HCT116 (cell line): ENCODE results near the gene CACNB2. TPM values are rescaled to one million over a fixed set of nuclear protein-coding genes. Genes with fewer than 3 reads are reported as not detected.
"Not testable (repeated sequence)": the region's sequence is repeated elsewhere in the genome, so short reads cannot be mapped to it uniquely, and the experiment has no call there.

Experiments used
- ATAC-seq: fragments of 200-7000 bp; cut with Tn5 transposase; 2 replicates; pipeline ENCODE4 v1.9.1; 2020; ENCODE audit warnings: mild to moderate bottlenecking, moderate library complexity
- BruUV-seq: library from RNA; stranded (reverse); fragments of 400-500 nt; replicated peaks from 2 replicates; lab custom pipeline; 2021; lab: Mats Ljungman, UMichigan
- CTCF ChIA-PET: fragments of 300-600 bp; sonication (Branson Sonifier 250); formaldehyde crosslinking; loops from one replicate; lab custom pipeline; 2021; ENCODE audit warnings: antibody characterized with exemption; lab: Charles Lee
- POLR2A ChIA-PET: fragments of 300-600, 350-600 bp; sonication (Branson Sonifier 250); formaldehyde crosslinking; loops from one replicate; lab custom pipeline; 2021; ENCODE audit warnings: antibody characterized with exemption; lab: Charles Lee
- RAD21 ChIA-PET, 2 experiments: fragments of 300-600 bp; sonication (Branson Sonifier 250); formaldehyde crosslinking; loops; one replicate each; lab custom pipeline; 2023; ENCODE audit warnings: low total read pairs in 2 of 2; ENCODE audit not compliant: uncharacterized antibody in 2 of 2, unreplicated experiment in 2 of 2, low non-redundant PET in 1 of 2; lab: Charles Lee
- DNase-seq: peaks from one replicate; pipeline ENCODE4 v3.0.0-alpha.2; 2010; ENCODE audit warnings: low read depth, low spot score
- H2AFZ ChIP-seq: fragments of 200-600 bp; shearing (Covaris generic), sonication (generic); 2 replicates; pipeline ENCODE4 v1.6.1; 2017; ENCODE audit warnings: low read depth, mixed run types, mixed read lengths, antibody characterized with exemption, low read length; ENCODE audit not compliant: poor library complexity, severe bottlenecking
- H3K27ac ChIP-seq: 2 replicates; pipeline ENCODE4 v1.5.1; 2012; ENCODE audit warnings: low read depth, low read length
- H3K27me3 ChIP-seq: fragments of 200-600 bp; sonication (generic); 2 replicates; pipeline ENCODE4 v1.6.1; 2016; ENCODE audit warnings: mixed run types, low read length, mixed read lengths; ENCODE audit not compliant: insufficient read depth
- H3K36me3 ChIP-seq, 2 experiments: fragments of 200-500 bp in 1 of 2; fragments of 200-600 bp in 1 of 2; sonication (Bioruptor generic) in 1 of 2; sonication (generic) in 1 of 2; 2 replicates each; pipeline versions ENCODE4 v1.5.1 to v1.6.1; 2014 to 2016; ENCODE audit warnings: low read length in 2 of 2, inconsistent platforms in 1 of 2, mixed read lengths in 1 of 2, mixed run types in 1 of 2; ENCODE audit not compliant: insufficient read depth in 2 of 2, control insufficient read depth in 1 of 2
- H3K4me1 ChIP-seq, 2 experiments: fragments of 200-600 bp in 1 of 2; sonication (generic) in 1 of 2; 2 replicates each; pipeline versions ENCODE4 v1.5.1 to v1.6.1; 2012 to 2017; ENCODE audit warnings: low read length in 2 of 2, inconsistent platforms in 1 of 2, mild to moderate bottlenecking in 1 of 2, mixed read lengths in 1 of 2, mixed run types in 1 of 2, moderate library complexity in 1 of 2; ENCODE audit not compliant: insufficient read depth in 2 of 2, control insufficient read depth in 1 of 2
- H3K4me2 ChIP-seq: fragments of 200-600 bp; sonication (generic); 2 replicates; pipeline ENCODE4 v1.6.1; 2017; ENCODE audit warnings: mixed run types, low read length, mixed read lengths
- H3K4me3 ChIP-seq, 2 experiments: fragments of 200-600 bp in 1 of 2; sonication (generic) in 1 of 2; replicated peaks in 1 of 2; 2 replicates each; pipeline ENCODE4 v1.5.1; 2011 to 2016; ENCODE audit warnings: low read length in 2 of 2, control low read depth in 1 of 2, low read depth in 1 of 2, mild to moderate bottlenecking in 1 of 2, mixed read lengths in 1 of 2, mixed run types in 1 of 2
- H3K79me2 ChIP-seq: fragments of 200-600 bp; sonication (generic); 2 replicates; pipeline ENCODE4 v1.6.1; 2017; ENCODE audit warnings: mild to moderate bottlenecking, mixed run types, low read length, moderate library complexity, mixed read lengths; ENCODE audit not compliant: insufficient read depth
- H3K9ac ChIP-seq: fragments of 200-600 bp; sonication (generic); 2 replicates; pipeline ENCODE4 v1.6.1; 2016; ENCODE audit warnings: low read length, mixed read lengths
- H3K9me2 ChIP-seq: fragments of 200-600 bp; sonication (generic), shearing (Covaris generic); 2 replicates; pipeline ENCODE4 v1.6.1; 2017; ENCODE audit warnings: mixed run types, mild to moderate bottlenecking, moderate library complexity; ENCODE audit not compliant: insufficient read depth
- H3K9me3 ChIP-seq, 2 experiments: fragments of 200-500 bp in 1 of 2; fragments of 200-600 bp in 1 of 2; sonication (Bioruptor generic) in 1 of 2; sonication (generic) in 1 of 2; 2 replicates each; pipeline ENCODE4 v1.6.1; 2014 to 2017; ENCODE audit warnings: low read length in 2 of 2, mixed read lengths in 2 of 2, inconsistent platforms in 1 of 2, low read depth in 1 of 2, mild to moderate bottlenecking in 1 of 2, mixed run types in 1 of 2, moderate library complexity in 1 of 2; ENCODE audit not compliant: control insufficient read depth in 1 of 2, insufficient read depth in 1 of 2
- H4K20me1 ChIP-seq: fragments of 200-600 bp; sonication (generic), shearing (Covaris generic); 2 replicates; pipeline ENCODE4 v1.6.1; 2017; ENCODE audit warnings: mixed run types, mild to moderate bottlenecking, moderate library complexity; ENCODE audit not compliant: insufficient read depth
- CBX3 ChIP-seq: IDR thresholded peaks from 2 replicates; pipeline ENCODE4 v1.6.1; 2012; ENCODE audit warnings: low read depth
- CEBPB ChIP-seq: IDR thresholded peaks from 2 replicates; pipeline ENCODE4 v1.6.1; 2012; ENCODE audit warnings: low read depth
- CTCF ChIP-seq, 3 experiments: fragments of 200-600 bp in 1 of 3; sonication (generic) in 1 of 3; IDR thresholded peaks in 2 of 3; conservative IDR thresholded peaks in 1 of 3; 2 replicates each; pipeline ENCODE4 v1.5.1; 2012 to 2017; ENCODE audit warnings: low read depth in 2 of 3, low read length in 2 of 3, antibody characterized with exemption in 1 of 3, borderline replicate concordance in 1 of 3, control low read depth in 1 of 3, mild to moderate bottlenecking in 1 of 3, mixed read lengths in 1 of 3, mixed run types in 1 of 3, moderate library complexity in 1 of 3; ENCODE audit not compliant: insufficient read depth in 1 of 3
- EZH2phosphoT487 ChIP-seq: fragments of 200-600 bp; IDR thresholded peaks from 2 replicates; pipeline ENCODE4 v1.6.1; 2018; ENCODE audit warnings: antibody characterized with exemption, borderline replicate concordance
- POLR2A ChIP-seq: IDR thresholded peaks from 2 replicates; pipeline ENCODE4 v1.7.0; 2011; ENCODE audit warnings: borderline replicate concordance; ENCODE audit not compliant: insufficient read depth, insufficient read length; ENCODE audit errors: extremely low read depth
- POLR2AphosphoS5 ChIP-seq: IDR thresholded peaks from 2 replicates; pipeline ENCODE4 v1.6.1; 2011; ENCODE audit warnings: mild to moderate bottlenecking, low read depth, low read length, moderate library complexity
- REST ChIP-seq: IDR thresholded peaks from 2 replicates; pipeline ENCODE4 v1.6.1; 2012; ENCODE audit warnings: low read depth
- ZFX ChIP-seq: fragments of 450-650 bp; IDR thresholded peaks from 2 replicates; pipeline ENCODE4 v1.6.1; 2017
- intact Hi-C: fragments of 100-400 bp; cut with micrococcal nuclease; formaldehyde crosslinking; loops from 2 replicates; pipeline ENCODE4 v1.10.0; 2022
- total RNA-seq: library from RNA; stranded (reverse); gene quantifications from one replicate; pipeline ENCODE4 v1.2.1, GENCODE V29; 2021; ENCODE audit not compliant: unreplicated experiment

Gene CACNB2
- total RNA-seq, 1 experiment from 2014 or later, result 0.71 TPM

GRCh38 chr10:18155321-18155720, 15.1 kb downstream of the CACNB2 start:
- no peak overlapping the region for H3K4me3 ChIP-seq
- no peak overlapping the region for H3K27ac ChIP-seq
- no peaks in the 10 kb centered on the region for H4K20me1 ChIP-seq
- RAD21 ChIA-PET, result no interaction called here
- no peaks in the 10 kb centered on the region for H3K27me3 ChIP-seq
- no peak overlapping the region for H2AFZ ChIP-seq
- no peak for DNase-seq
- H3K9me3 ChIP-seq, result no peaks in the 10 kb centered on the region
- H3K9ac ChIP-seq, result no peak overlapping the region
- no peaks in the 10 kb centered on the region for H3K36me3 ChIP-seq
- CTCF ChIA-PET, result no interaction called here
- H3K9me2 ChIP-seq, result no peaks in the 10 kb centered on the region
- BruUV-seq, result no TSS peak
- no peak overlapping the region for H3K4me2 ChIP-seq
- no peak for ATAC-seq
- POLR2A ChIA-PET, result no interaction called here
- no peak for TF ChIP-seq CEBPB
- H3K4me1 ChIP-seq, result no peaks in the 10 kb centered on the region
- intact Hi-C loops, result no loop called here
- no peaks in the 10 kb centered on the region for H3K79me2 ChIP-seq

GRCh38 chr10:18156797-18157196, 16.6 kb downstream of the CACNB2 start:
- ATAC-seq, intact Hi-C loops, RAD21 ChIA-PET, BruUV-seq, POLR2A ChIA-PET, H3K27ac ChIP-seq, H3K4me3 ChIP-seq, DNase-seq, H3K36me3 ChIP-seq, H3K4me2 ChIP-seq, H3K27me3 ChIP-seq, H4K20me1 ChIP-seq, H3K9me3 ChIP-seq, H3K9ac ChIP-seq, H2AFZ ChIP-seq, H3K9me2 ChIP-seq, H3K4me1 ChIP-seq, H3K79me2 ChIP-seq, CTCF ChIA-PET: not testable (repeated sequence)

GRCh38 chr10:18157881-18158280, 17.7 kb downstream of the CACNB2 start:
- Histone ChIP-seq H3K79me2 (no peaks in the 10 kb centered on the region), H3K4me2 (no peak overlapping the region), H3K27me3 (no peaks in the 10 kb centered on the region), H3K4me1 (no peaks in the 10 kb centered on the region), H3K9me2 (no peaks in the 10 kb centered on the region), H3K27ac (no peak overlapping the region), H3K9me3 (no peaks in the 10 kb centered on the region), H4K20me1 (no peaks in the 10 kb centered on the region), H3K9ac (no peak overlapping the region), H3K4me3 (no peak overlapping the region), H2AFZ (no peak overlapping the region), H3K36me3 (no peaks in the 10 kb centered on the region)
- CTCF ChIA-PET, result no interaction called here
- RAD21 ChIA-PET, result no interaction called here
- POLR2A ChIA-PET, result no interaction called here
- DNase-seq, result no peak
- no peak for ATAC-seq
- BruUV-seq, result no TSS peak
- TF ChIP-seq POLR2A, result no peak
- TF ChIP-seq CTCF (IDR thresholded peaks at IDR 0.05 in 2 of 3, conservative IDR thresholded peaks at IDR 0.05 in 1 of 3; ENCODE audit: borderline replicate concordance in 1 of 3, insufficient read depth in 1 of 3, low read depth in 2 of 3, low read length in 2 of 3), result no peak
- no peak for TF ChIP-seq EZH2phosphoT487
- no peak for TF ChIP-seq POLR2AphosphoS5
- TF ChIP-seq REST, result no peak
- no peak for TF ChIP-seq CBX3
- TF ChIP-seq ZFX, result no peak
- intact Hi-C loops, result no loop called here
